Upper lobe of right lung (tissue), 1 donor: Measurements from ENCODE around the gene NET1. TPM values are rescaled to one million over a fixed set of nuclear protein-coding genes. Genes with fewer than 3 reads are reported as not detected.

Experiments
- ATAC-seq: fragments of 200-7000 bp; cut with Tn5 transposase; one replicate; pipeline ENCODE4 v1.9.1; 2020; ENCODE audit warnings: mild to moderate bottlenecking, moderate library complexity
- DNase-seq: peaks from one replicate; pipeline ENCODE4 v3.0.0-alpha.2; 2020
- H3K27ac ChIP-seq: fragments of 200-600 bp; one replicate; pipeline ENCODE4 v1.8.0; 2022
- H3K27me3 ChIP-seq: fragments of 200-600 bp; one replicate; pipeline ENCODE4 v1.8.0; 2022; ENCODE audit warnings: mild to moderate bottlenecking
- H3K36me3 ChIP-seq: fragments of 200-600 bp; one replicate; pipeline ENCODE4 v1.8.0; 2022
- H3K4me1 ChIP-seq: fragments of 200-600 bp; one replicate; pipeline ENCODE4 v1.8.0; 2022
- H3K4me3 ChIP-seq: fragments of 200-600 bp; one replicate; pipeline ENCODE4 v1.8.0; 2022; ENCODE audit warnings: mild to moderate bottlenecking
- H3K9me3 ChIP-seq: fragments of 200-600 bp; one replicate; pipeline ENCODE4 v1.8.0; 2022
- intact Hi-C: fragments of 100-400 bp; cut with DNase I; formaldehyde crosslinking; loops from one replicate; pipeline ENCODE4 v1.11.0; 2022
- total RNA-seq: library from RNA; stranded (reverse); fragmentation: NEBNext Ultra II Directional; extraction: Animal tissue kit (Norgen Biotek cat#: 25700); gene quantifications from one replicate; pipeline ENCODE4 v1.2.1, GENCODE V29; 2021
- TF ChIP-seq, protein P1 (sequence below): fragments of 200-600 bp; IDR thresholded peaks from one replicate; pipeline ENCODE4 v1.8.0; 2022; ENCODE audit warnings: antibody characterized with exemption
- donor health status: DM: no; HTN: yes; CAD: no; lungs with severe emphysema.

The NET1 gene
- total RNA-seq, 1 donor from 2014 or later = 42.8 TPM

DNA sequence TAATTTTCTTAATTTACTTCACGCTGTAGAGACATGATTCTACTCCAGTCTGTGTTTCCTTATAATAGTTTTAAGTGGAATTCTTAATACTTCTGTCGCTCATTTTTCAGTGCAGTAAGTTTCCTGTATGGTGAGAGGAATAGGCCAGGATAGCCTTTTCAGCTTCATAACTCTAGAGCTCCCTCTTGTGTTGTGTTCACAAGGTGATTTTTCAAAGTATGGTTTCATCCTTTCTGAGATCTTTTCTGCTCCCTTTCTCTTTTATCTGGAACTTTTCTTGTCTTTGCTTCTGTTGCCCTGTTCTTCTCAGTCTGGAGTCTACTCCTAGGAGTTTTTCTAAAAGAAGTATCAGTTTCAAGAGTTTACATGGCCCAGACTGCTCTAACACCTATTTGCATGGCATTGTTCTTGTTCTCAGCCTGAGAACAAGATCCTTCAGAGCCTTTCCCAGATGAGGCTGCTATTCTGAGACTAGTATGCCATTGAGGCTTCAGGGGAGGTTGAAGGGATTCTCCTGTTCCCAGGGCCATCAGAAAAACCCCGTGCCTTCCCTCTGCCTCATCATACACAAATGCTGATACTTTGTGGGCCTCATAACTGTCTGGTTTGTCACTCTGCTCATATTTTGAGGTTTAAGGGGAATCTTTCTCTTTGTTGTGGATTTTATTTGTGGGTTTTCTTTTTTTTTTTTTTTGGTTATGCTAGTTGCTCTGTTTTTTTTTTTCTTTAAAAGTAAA, 21.8 kb downstream of the NET1 start:
- intact Hi-C loops = loop anchor here (5.0 kb wide), 1 partner anchor 612 kb away; no protein-coding TSS in a partner anchor
- H3K27ac ChIP-seq = no peak overlapping the region
- H3K4me3 ChIP-seq = no peak overlapping the region
- H3K4me1 ChIP-seq = no peaks in the 10 kb centered on the region
- no peaks in the 10 kb centered on the region for H3K36me3 ChIP-seq
- DNase-seq (no peak), ATAC-seq (peak; percentile 82)
- H3K9me3 ChIP-seq = no peaks in the 10 kb centered on the region
- TF ChIP-seq, protein P1, sequence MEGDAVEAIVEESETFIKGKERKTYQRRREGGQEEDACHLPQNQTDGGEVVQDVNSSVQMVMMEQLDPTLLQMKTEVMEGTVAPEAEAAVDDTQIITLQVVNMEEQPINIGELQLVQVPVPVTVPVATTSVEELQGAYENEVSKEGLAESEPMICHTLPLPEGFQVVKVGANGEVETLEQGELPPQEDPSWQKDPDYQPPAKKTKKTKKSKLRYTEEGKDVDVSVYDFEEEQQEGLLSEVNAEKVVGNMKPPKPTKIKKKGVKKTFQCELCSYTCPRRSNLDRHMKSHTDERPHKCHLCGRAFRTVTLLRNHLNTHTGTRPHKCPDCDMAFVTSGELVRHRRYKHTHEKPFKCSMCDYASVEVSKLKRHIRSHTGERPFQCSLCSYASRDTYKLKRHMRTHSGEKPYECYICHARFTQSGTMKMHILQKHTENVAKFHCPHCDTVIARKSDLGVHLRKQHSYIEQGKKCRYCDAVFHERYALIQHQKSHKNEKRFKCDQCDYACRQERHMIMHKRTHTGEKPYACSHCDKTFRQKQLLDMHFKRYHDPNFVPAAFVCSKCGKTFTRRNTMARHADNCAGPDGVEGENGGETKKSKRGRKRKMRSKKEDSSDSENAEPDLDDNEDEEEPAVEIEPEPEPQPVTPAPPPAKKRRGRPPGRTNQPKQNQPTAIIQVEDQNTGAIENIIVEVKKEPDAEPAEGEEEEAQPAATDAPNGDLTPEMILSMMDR = peak; percentile 69
- H3K27me3 ChIP-seq = no peaks in the 10 kb centered on the region

DNA sequence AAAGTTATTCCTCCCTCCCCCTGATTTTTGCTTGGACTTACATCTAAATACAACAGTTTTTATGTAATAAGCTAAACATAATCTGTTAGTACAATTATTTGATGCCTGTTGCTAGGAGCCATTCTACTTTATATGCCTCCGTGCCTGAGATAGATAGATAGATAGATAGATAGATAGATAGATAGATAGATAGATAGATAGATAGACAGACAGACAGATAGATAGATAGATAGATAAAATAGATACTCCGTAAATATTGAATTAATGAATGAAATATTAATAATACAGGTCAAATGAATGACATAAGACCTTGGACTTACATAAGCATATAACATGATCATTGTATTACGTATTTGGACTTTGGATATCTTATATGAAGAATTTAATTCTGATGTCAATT, 23.0 kb downstream of the NET1 start:
- no peak overlapping the region for H3K4me3 ChIP-seq
- no peaks in the 10 kb centered on the region for H3K27me3 ChIP-seq
- no peak for ATAC-seq
- H3K27ac ChIP-seq = no peak overlapping the region
- DNase-seq = no peak
- no peaks in the 10 kb centered on the region for H3K36me3 ChIP-seq
- H3K9me3 ChIP-seq = no peaks in the 10 kb centered on the region
- no peaks in the 10 kb centered on the region for H3K4me1 ChIP-seq
- TF ChIP-seq, protein P1 = no peak
- intact Hi-C loops = no loop called here

DNA sequence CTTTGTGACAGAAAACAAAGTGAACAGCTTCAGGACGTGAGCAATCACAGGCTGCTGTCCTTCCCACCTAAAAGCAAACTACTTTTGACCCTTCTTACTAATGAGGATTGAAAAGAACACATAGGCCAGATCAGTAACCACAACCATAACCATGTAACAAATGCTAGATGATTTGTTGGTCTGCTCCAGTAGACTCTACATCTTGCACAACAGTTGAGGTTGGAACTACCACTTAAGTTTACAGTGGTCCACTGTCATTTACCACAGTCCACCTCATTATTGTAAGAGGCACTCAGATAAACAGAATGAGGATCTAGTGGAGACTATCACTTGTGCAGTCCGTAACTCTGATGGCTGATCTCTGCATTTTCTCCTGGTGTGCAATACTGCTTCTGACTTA, 27.8 kb downstream of the NET1 start:
- no peak for ATAC-seq
- H3K36me3 ChIP-seq = no peaks in the 10 kb centered on the region
- TF ChIP-seq, protein P1 = no peak
- no peaks in the 10 kb centered on the region for H3K9me3 ChIP-seq
- no peak overlapping the region for H3K27ac ChIP-seq
- H3K4me1 ChIP-seq = no peaks in the 10 kb centered on the region
- H3K27me3 ChIP-seq = no peaks in the 10 kb centered on the region
- no peak for DNase-seq
- intact Hi-C loops = loop anchor here (5.0 kb wide), 1 partner anchor 182 kb away; no protein-coding TSS in a partner anchor
- no peak overlapping the region for H3K4me3 ChIP-seq

DNA sequence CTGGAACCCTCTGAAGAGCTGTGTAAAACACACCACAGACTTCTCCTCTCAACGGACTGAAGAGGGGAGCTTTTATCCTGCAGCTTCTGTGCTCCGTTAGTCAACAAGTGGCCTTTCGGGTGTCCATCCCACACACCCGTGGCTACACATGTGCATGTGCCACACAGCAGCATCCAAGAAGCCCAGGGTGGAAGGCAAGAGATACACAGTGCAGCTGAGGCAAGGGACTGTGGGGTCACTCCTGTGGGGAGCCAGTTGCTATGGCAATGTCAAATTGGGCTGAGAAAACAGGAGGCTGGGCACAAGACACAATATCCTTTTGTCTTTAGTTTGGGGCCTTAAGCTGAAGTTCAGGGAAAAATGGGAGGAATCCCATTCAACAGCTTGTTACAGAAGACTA, 28.7 kb downstream of the NET1 start:
- no peaks in the 10 kb centered on the region for H3K27me3 ChIP-seq
- H3K4me1 ChIP-seq = no peaks in the 10 kb centered on the region
- DNase-seq (no peak), ATAC-seq (peak; percentile 24)
- intact Hi-C loops = loop anchor here (5.0 kb wide), 1 partner anchor 181 kb away; no protein-coding TSS in a partner anchor
- H3K27ac ChIP-seq = no peak overlapping the region
- H3K36me3 ChIP-seq = no peaks in the 10 kb centered on the region
- TF ChIP-seq, protein P1 = no peak
- H3K4me3 ChIP-seq = no peak overlapping the region
- H3K9me3 ChIP-seq = no peaks in the 10 kb centered on the region

DNA sequence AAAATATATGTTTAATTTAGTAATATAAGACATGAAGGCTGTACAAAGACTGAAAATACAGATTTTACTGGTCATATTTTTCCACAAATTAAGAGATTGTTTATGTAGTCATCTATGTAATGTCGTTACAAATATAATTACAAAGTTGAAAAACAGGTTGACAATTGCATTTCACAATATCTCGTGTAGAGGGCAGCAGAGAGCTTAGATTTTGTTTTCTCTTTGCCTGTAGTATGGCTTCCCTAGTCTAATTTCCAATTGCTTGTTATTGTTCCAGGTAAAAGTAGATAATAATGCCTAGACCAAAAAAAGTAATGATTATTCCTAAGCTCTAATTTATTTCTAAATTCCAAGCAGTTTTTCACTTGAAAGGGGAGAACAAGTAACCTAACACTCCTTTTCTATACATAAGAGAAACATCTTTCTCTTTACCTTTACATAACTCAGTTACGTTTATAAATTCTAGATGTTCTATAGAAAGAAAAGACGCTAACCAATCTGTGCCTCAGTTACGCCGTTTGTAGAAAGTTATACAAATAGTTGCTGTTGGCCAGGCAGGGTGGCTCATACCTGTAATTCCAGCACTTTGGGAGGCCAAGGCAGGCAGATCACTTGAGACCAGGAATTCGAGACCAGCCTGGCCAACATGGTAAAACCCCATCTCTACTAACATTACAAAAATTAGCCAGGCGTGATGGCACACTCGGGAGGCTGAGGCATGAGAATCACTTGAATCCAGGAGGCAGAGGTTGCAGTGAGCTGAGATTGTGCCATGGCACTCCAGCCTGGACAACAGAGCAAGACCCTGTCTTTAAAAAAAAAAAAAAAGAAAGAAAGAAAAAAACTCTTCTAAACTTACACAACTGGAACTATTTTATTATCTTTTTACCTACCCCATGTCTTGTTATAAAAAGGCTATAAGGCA, 30.0 kb downstream of the NET1 start:
- no peaks in the 10 kb centered on the region for H3K27me3 ChIP-seq
- H3K4me3 ChIP-seq = no peak overlapping the region
- H3K36me3 ChIP-seq = no peaks in the 10 kb centered on the region
- intact Hi-C loops = loop anchor here (5.0 kb wide), 1 partner anchor 180 kb away; no protein-coding TSS in a partner anchor
- TF ChIP-seq, protein P1 = peak; percentile 83
- H3K27ac ChIP-seq = no peak overlapping the region
- no peak for DNase-seq
- no peaks in the 10 kb centered on the region for H3K9me3 ChIP-seq
- peak; percentile 43 for ATAC-seq
- H3K4me1 ChIP-seq = no peaks in the 10 kb centered on the region
